Measurements from ENCODE around the gene B3GALT4.

The B3GALT4 gene

DNA sequence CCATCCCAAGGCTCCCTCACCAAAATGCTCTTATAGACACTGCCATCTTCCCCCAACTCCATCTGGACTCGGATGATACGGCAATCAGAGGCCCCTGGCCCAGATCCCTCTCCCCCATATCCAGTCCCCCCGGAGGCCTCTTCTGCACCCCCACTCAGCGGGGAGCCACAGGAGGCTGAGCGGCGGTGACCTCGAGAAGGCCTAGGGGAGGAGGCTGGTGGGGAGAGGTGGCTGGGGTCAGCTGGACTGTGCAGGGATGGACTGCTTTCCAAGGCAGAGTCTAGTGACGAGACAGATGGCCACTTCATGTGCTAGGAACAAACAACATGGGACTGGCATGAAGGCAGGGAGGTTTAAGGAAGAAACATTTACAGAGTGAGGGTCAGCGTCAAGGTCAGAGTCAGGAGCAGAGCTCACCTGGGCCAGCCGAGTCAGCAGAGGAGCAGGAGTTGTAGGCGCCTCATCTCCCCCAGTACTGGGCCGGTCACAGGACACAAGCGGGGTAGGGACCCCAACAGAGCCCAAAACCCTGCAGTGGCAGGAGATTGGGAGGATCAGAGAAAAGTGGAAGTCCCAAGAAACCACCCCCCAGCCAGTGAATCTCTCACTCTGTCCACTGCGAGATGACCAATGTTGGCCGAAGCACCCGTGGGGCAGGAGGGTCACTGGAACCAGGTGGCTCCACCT lies 16.2 kb downstream of the B3GALT4 start:
- no peak for DNase-seq

- no peak for DNase-seq
Measured at GRCh38 chr6:33294086-33294823, 17.3 kb downstream of the B3GALT4 start.

- no peak for DNase-seq
Measured at GRCh38 chr6:33295621-33296369, 18.9 kb downstream of the B3GALT4 start.

DNA sequence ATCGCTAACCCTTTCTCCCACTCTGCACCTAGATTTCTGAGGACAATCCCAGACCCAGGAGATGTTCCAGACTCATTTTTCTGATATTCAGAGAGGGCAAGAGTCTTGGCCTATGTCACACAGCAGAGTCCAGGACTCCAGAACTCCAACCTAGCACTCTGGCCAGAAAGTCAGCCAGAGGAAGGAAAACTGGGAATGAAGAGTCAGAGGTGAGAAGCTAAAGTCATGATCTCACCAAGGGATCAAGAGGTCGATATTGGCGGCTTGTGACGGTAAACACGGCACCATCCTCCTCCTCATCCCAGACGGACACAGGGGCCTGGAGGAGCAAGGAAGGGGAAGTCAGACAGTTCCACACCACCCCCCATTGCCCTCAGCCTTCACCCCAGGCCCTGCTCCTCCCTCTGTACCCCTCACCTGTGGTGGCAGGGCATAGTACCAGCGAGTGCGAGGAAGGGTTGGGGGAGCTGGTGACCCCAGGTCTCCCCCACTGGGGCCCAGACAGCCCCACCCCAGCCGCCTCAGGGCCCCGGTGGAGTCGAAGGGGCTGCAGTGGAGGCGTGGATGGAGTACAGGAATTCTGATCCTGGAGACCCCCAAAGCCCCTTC lies 20.0 kb downstream of the B3GALT4 start:
- DNase-seq = no peak

DNA sequence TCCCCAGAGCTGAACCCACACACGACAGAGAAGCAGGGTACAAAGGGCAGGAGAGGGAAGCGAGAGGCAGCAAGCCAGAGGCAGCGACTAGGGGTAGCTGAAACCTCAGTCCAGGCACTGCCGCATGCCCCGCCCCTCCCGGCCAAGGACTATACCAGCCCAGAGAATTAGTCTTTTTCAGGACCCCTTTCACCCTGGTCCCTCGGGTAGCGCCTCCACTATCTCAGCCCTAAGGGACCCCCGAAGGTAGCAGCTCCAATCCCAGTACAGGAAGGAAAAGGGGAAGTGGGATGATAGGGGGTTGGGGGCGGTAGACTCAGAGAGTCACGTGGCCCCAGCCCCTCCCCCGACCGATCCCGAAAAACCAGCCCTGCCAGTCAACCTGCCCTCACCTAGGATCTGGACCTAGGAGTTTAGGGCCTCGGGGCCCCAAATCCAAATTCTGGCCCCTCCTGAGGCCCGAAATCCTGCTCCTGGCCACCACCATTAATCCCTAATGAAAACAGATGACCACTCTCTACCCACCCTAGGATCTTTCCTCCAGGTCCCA lies 20.6 kb downstream of the B3GALT4 start:
- no peak for DNase-seq

DNA sequence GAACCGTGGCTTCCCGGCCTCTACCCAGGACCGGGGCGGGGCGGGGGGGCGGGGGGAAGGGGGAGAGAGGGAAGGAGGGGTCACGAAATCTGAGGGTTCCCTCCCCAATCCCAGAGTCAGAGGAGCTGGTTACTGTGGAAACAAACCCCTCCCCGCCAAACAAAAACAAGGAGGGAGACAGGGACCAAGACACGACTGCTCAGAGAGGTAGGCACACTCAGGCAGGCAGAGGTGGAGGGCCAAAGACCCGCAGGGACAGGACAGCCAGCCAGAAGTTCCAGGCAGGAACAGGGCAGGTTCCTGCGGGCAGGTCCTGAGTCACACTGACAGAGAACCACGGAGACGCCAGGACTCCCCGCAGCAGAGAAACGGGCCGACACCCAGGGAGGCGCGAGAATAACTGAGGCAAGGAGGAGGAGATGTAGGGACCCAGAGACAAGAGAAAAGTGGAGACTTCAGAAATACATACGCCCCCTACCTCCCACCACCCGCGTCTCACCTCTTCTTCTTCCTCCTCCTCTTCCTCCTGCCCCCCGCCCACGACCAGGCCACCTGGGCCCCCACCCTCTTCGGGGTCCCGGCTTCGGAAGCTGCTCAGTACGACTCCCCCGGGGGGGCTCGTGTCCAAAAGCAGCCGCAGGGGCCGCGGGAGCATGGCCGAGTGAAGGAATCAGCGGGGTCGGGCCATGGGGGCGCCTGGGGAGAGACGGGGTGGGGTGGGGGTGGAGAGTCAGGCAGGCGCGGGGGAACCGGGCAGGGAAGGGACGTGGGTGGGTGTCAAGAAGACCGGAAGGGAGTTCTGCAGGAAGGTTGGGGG lies 21.2 kb downstream of the B3GALT4 start:
- peak; percentile 60 for DNase-seq

- DNase-seq = peak; percentile 60
Measured at GRCh38 chr6:33298773-33299236, 21.9 kb downstream of the B3GALT4 start, which contains the start of gene RGL2. Gene RGL2, minus strand, starts transcription at chr6:33298942. Its CDS starts 332 bp downstream, at chr6:33298610.

GRCh38 chr6:33299237-33299944 lies 22.5 kb downstream of the B3GALT4 start:
- peak; percentile 94 for DNase-seq

DNA sequence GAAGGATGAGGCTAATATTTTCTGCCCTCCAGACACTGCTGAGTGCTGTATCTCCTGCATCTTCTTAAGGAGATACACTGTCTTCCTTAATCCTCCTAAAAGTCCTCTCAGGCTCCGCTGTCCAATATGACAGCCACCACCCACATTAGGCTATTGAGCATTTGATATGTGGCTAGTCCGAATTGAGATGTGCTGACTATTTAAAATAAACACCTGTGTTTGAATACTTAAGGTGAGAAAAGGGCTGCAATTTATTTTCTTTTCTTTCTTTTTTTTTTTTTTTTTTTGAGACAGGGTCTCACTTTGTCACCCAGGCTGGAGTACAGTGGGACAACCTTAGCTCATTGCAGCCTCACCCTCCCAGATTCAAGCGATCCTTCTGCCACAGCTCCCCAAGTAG lies 25.0 kb downstream of the B3GALT4 start:
- no peak for DNase-seq

- DNase-seq = no peak
Measured at GRCh38 chr6:33304216-33304615, 27.3 kb downstream of the B3GALT4 start.

- no peak for DNase-seq
Measured at GRCh38 chr6:33305052-33305451, 28.1 kb downstream of the B3GALT4 start.

GRCh38 chr6:33306356-33306755 lies 29.4 kb downstream of the B3GALT4 start:
- DNase-seq = no peak

DNA sequence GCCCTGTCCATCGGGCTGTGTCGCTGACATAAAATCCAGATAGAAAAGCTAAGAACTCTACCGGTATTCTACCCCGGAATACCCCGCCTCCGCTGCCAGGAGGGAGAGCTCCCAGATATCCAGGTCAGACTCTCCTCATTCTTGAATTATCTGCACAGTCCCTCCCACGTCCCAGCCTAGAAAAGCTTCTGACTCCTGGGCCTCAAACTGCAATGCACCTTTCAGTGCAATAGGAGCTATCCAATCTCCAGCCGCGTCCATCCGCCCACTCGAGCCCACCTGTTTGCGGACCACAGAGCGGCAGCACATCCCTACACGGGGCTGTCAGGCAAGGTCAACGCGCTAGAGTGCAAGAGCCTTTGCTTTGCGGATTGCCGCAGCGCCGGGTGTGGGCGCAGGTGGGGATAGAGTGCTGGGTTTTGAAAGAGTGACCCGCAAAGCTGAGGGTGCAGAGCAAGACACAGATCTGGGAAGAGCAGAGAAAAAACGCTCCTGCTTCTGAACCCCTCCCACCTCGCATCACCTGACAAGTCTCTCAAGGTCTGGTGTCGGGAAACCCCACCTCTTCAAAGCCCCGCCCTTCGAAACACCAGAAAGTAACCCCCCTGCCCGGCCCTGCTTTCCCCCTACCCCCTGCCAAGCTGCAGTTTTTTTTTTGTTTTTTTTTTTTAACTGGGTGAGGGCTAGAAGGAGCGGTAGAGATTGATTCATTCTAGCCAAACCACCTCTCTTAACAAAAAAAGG lies 35.6 kb downstream of the B3GALT4 start:
- peak; percentile 85 for DNase-seq

GRCh38 chr6:33313105-33313708 lies 36.3 kb downstream of the B3GALT4 start:
- peak; percentile 54 for DNase-seq

- DNase-seq = peak; percentile 86
Measured at GRCh38 chr6:33313709-33314514, 37.0 kb downstream of the B3GALT4 start, which contains the start of gene TAPBP. Gene TAPBP, minus strand, starts transcription at chr6:33314078. Its CDS starts 37 bp downstream, at chr6:33314041.

GRCh38 chr6:33314515-33314942 lies 37.6 kb downstream of the B3GALT4 start:
- peak; percentile 74 for DNase-seq

GRCh38 chr6:33314943-33315792 lies 38.2 kb downstream of the B3GALT4 start:
- DNase-seq = no peak
